ENCODE results near the gene CLTRN. TPM values are rescaled to one million over a fixed set of nuclear protein-coding genes. Genes with fewer than 3 reads are reported as not detected.
A peak's percentile ranks its signal among the peaks of the same experiment; 100 is the strongest.

The CLTRN gene
- total RNA-seq, 1 experiment from 2014 or later, result 1.7 TPM

DNA sequence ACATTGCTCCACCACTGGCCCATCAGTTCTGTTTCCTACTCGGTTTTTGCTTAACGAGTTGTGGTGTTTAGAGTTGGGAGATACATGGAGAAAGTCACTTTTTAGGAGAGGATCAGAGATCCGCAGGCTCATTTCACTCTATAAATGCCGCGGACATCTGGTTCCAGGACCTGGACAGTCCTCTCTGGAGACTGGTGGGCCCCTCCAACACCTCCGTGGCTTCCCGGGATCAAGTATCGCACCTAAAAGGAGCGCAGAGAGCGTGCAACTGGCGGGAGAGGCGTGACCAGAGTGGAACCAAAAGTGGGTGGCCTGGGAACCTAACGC lies 9.9 kb upstream of the CLTRN start:
- Histone ChIP-seq H3K36me3 (ENCODE audit: control insufficient read depth, insufficient read depth, low read length) (no peaks in the 10 kb centered on the region), H3K4me1 (no peaks in the 10 kb centered on the region), H3K27me3 (replicated peaks; ENCODE audit: control insufficient read depth, insufficient read depth, low read length) (no peaks in the 10 kb centered on the region), H3K4me3 (ENCODE audit: low read depth, low read length) (peak overlapping the region; percentile 77), H3K9me3 (no peaks in the 10 kb centered on the region)
- TF ChIP-seq, protein P1, sequence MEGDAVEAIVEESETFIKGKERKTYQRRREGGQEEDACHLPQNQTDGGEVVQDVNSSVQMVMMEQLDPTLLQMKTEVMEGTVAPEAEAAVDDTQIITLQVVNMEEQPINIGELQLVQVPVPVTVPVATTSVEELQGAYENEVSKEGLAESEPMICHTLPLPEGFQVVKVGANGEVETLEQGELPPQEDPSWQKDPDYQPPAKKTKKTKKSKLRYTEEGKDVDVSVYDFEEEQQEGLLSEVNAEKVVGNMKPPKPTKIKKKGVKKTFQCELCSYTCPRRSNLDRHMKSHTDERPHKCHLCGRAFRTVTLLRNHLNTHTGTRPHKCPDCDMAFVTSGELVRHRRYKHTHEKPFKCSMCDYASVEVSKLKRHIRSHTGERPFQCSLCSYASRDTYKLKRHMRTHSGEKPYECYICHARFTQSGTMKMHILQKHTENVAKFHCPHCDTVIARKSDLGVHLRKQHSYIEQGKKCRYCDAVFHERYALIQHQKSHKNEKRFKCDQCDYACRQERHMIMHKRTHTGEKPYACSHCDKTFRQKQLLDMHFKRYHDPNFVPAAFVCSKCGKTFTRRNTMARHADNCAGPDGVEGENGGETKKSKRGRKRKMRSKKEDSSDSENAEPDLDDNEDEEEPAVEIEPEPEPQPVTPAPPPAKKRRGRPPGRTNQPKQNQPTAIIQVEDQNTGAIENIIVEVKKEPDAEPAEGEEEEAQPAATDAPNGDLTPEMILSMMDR (IDR thresholded peaks at IDR 0.05; ENCODE audit: insufficient read depth in 1 of 2, low read depth in 1 of 2, low read length in 1 of 2, severe bottlenecking in 1 of 2, unreplicated experiment in 1 of 2), result no peak
- DNase-seq, result no peak
- no TSS peak for BruUV-seq (replicated peaks)
- ChIA-PET POLR2A (interaction anchor here (0.6 to 1.0 kb wide), 2 partner anchors 8 to 45 kb away, joined by 4 read pairs; no protein-coding TSS in a partner anchor), CTCF (no interaction called here)
- Mint-ChIP-seq H3K4me1 (ENCODE audit: low read depth, unreplicated experiment) (no peaks in the 10 kb centered on the region), H3K27me3 (ENCODE audit: insufficient read depth, unreplicated experiment) (no peaks in the 10 kb centered on the region), H3K27ac (ENCODE audit: unreplicated experiment) (no peak overlapping the region), H3K36me3 (ENCODE audit: insufficient read depth, unreplicated experiment) (peaks cover 5% of the 10 kb centered on the region), H3K4me3 (ENCODE audit: unreplicated experiment) (no peak overlapping the region), H3K9me3 (ENCODE audit: unreplicated experiment) (no peaks in the 10 kb centered on the region)
- intact Hi-C loops (cut with micrococcal nuclease; ENCODE audit: unreplicated experiment), result loop anchor here (5.0 kb wide), 1 partner anchor 182 kb away; the partner anchor contains the start of gene PIR

DNA sequence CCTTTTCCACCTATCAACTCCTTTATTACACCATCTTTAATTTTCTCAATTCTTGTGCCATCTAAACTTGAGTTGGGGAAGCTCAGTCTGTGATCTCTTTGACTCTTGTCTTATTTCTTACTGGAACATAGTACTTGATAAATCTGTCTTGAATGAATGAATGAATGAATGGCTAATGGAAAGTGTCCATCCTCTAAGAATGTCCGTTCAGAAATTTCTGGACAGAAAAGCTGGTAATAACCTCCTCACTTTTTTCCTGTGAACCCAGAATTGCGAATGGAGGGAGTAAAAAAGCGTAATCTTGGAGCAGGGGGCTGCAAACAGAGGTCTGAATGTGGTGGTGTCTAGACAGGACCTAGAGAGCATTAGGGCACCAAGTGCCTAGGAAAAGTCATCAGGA lies 9.4 kb upstream of the CLTRN start:
- H3K4me1 Mint-ChIP-seq (ENCODE audit: low read depth, unreplicated experiment), result no peaks in the 10 kb centered on the region
- ChIA-PET CTCF (no interaction called here), POLR2A (no interaction called here)
- intact Hi-C loops (cut with micrococcal nuclease; ENCODE audit: unreplicated experiment), result loop anchor here (5.0 kb wide), 1 partner anchor 182 kb away; the partner anchor contains the start of gene PIR
- Histone ChIP-seq H3K4me1 (no peaks in the 10 kb centered on the region), H3K27me3 (replicated peaks; ENCODE audit: control insufficient read depth, insufficient read depth, low read length) (no peaks in the 10 kb centered on the region), H3K9me3 (no peaks in the 10 kb centered on the region), H3K4me3 (ENCODE audit: low read depth, low read length) (peak overlapping the region; percentile 77), H3K36me3 (ENCODE audit: control insufficient read depth, insufficient read depth, low read length) (no peaks in the 10 kb centered on the region)
- no peak overlapping the region for H3K4me3 Mint-ChIP-seq (ENCODE audit: unreplicated experiment)
- H3K27ac Mint-ChIP-seq (ENCODE audit: unreplicated experiment), result no peak overlapping the region
- H3K9me3 Mint-ChIP-seq (ENCODE audit: unreplicated experiment), result no peaks in the 10 kb centered on the region
- H3K27me3 Mint-ChIP-seq (ENCODE audit: insufficient read depth, unreplicated experiment), result no peaks in the 10 kb centered on the region
- H3K36me3 Mint-ChIP-seq (ENCODE audit: insufficient read depth, unreplicated experiment), result peaks cover 5% of the 10 kb centered on the region
- no peak for DNase-seq
- BruUV-seq (replicated peaks), result no TSS peak
- TF ChIP-seq, protein P1 (IDR thresholded peaks at IDR 0.05; ENCODE audit: insufficient read depth in 1 of 2, low read depth in 1 of 2, low read length in 1 of 2, severe bottlenecking in 1 of 2, unreplicated experiment in 1 of 2), result no peak

DNA sequence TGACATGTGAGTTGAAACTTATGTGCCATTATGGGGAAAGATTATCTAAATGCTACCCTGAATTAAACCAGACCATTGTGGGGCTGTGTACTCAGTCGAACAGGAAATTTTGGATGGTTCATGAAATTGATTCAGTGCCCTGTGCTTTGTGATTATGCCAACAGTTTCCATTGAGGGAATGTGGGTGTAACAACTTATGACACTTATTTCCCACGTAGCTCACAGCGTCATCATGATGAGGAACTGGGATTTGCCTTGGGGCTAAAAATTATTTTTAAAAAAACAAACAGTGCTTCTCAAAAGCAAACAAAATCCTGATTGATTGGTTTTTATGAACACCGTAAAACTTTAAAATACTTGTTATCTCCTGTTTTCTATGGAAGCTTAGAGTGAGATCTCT lies 8.3 kb upstream of the CLTRN start:
- Mint-ChIP-seq H3K27me3 (ENCODE audit: insufficient read depth, unreplicated experiment) (no peaks in the 10 kb centered on the region), H3K27ac (ENCODE audit: unreplicated experiment) (no peak overlapping the region), H3K4me3 (ENCODE audit: unreplicated experiment) (no peak overlapping the region), H3K9me3 (ENCODE audit: unreplicated experiment) (no peaks in the 10 kb centered on the region), H3K36me3 (ENCODE audit: insufficient read depth, unreplicated experiment) (peaks cover 1% of the 10 kb centered on the region), H3K4me1 (ENCODE audit: low read depth, unreplicated experiment) (no peaks in the 10 kb centered on the region)
- intact Hi-C loops (cut with micrococcal nuclease; ENCODE audit: unreplicated experiment), result loop anchor here (5.0 kb wide), 1 partner anchor 181 kb away; the partner anchor contains the start of gene PIR
- H3K36me3 ChIP-seq (ENCODE audit: control insufficient read depth, insufficient read depth, low read length), result no peaks in the 10 kb centered on the region
- CTCF ChIA-PET, result no interaction called here
- no peaks in the 10 kb centered on the region for H3K4me1 ChIP-seq
- no TSS peak for BruUV-seq (replicated peaks)
- TF ChIP-seq, protein P1 (IDR thresholded peaks at IDR 0.05; ENCODE audit: insufficient read depth in 1 of 2, low read depth in 1 of 2, low read length in 1 of 2, severe bottlenecking in 1 of 2, unreplicated experiment in 1 of 2), result no peak
- DNase-seq, result no peak
- H3K27me3 ChIP-seq (replicated peaks; ENCODE audit: control insufficient read depth, insufficient read depth, low read length), result no peaks in the 10 kb centered on the region
- no peaks in the 10 kb centered on the region for H3K9me3 ChIP-seq
- POLR2A ChIA-PET, result no interaction called here
- H3K4me3 ChIP-seq (ENCODE audit: low read depth, low read length), result no peak overlapping the region
